Thymus (tissue), 11 donors: ENCODE data around the gene IGSF21. TPM values are rescaled to one million over a fixed set of nuclear protein-coding genes. Genes with fewer than 3 reads are reported as not detected.

Experiments
- DNase-seq, 9 donors: peaks; one replicate each; pipeline ENCODE4 v3.0.0-alpha.2; 2013; ENCODE audit warnings: low spot score in 9 of 9, low read depth in 6 of 9, missing footprints in 1 of 9
- H3K27ac ChIP-seq, 2 donors: one replicate each; pipeline ENCODE4 v1.5.1; 2013; ENCODE audit warnings: control low read depth in 1 of 2, low read depth in 1 of 2, low read length in 1 of 2, mild to moderate bottlenecking in 1 of 2, moderate library complexity in 1 of 2
- H3K27me3 ChIP-seq, 2 donors: one replicate each; pipeline ENCODE4 v1.5.1; 2013; ENCODE audit warnings: low read length in 1 of 2; ENCODE audit not compliant: control insufficient read depth in 2 of 2, insufficient read depth in 1 of 2
- H3K36me3 ChIP-seq, 2 donors: one replicate each; pipeline ENCODE4 v1.5.1; 2013; ENCODE audit warnings: low read length in 1 of 2, mild to moderate bottlenecking in 1 of 2, moderate library complexity in 1 of 2; ENCODE audit not compliant: control insufficient read depth in 2 of 2, insufficient read depth in 2 of 2
- H3K4me1 ChIP-seq, 2 donors: one replicate each; pipeline ENCODE4 v1.5.1; 2013; ENCODE audit warnings: low read length in 2 of 2; ENCODE audit not compliant: control insufficient read depth in 2 of 2, insufficient read depth in 2 of 2
- H3K4me3 ChIP-seq, 2 donors: one replicate each; pipeline ENCODE4 v1.5.1; 2013; ENCODE audit warnings: low read length in 2 of 2, control low read depth in 1 of 2, mild to moderate bottlenecking in 1 of 2
- H3K9me3 ChIP-seq, 2 donors: one replicate each; pipeline ENCODE4 v1.5.1; 2013; ENCODE audit warnings: low read length in 1 of 2, mild to moderate bottlenecking in 1 of 2; ENCODE audit not compliant: control insufficient read depth in 2 of 2, insufficient read depth in 1 of 2
- WGBS: extraction: QIAGEN DNeasy Blood & Tissue Kit; methylation state at CpG from one replicate; pipeline ENCODE4 v1.1.7; 2013; 5-methylcytosine and 5-hydroxymethylcytosine counted together
- polyA plus RNA-seq: library from polyadenylated mRNA; stranded (reverse); fragments of 200-250 nt; gene quantifications from one replicate; pipeline ENCODE4 v1.2.3, GENCODE V29; 2013
- total RNA-seq: library from RNA; stranded (reverse); fragments of 120-200 nt; gene quantifications from one replicate; pipeline ENCODE4 v1.2.4, GENCODE V29; 2013
- donor health status: healthy.

Gene IGSF21
- total and polyA plus RNA-seq, 2 donors: 0.85 to 2.1 TPM

DNA sequence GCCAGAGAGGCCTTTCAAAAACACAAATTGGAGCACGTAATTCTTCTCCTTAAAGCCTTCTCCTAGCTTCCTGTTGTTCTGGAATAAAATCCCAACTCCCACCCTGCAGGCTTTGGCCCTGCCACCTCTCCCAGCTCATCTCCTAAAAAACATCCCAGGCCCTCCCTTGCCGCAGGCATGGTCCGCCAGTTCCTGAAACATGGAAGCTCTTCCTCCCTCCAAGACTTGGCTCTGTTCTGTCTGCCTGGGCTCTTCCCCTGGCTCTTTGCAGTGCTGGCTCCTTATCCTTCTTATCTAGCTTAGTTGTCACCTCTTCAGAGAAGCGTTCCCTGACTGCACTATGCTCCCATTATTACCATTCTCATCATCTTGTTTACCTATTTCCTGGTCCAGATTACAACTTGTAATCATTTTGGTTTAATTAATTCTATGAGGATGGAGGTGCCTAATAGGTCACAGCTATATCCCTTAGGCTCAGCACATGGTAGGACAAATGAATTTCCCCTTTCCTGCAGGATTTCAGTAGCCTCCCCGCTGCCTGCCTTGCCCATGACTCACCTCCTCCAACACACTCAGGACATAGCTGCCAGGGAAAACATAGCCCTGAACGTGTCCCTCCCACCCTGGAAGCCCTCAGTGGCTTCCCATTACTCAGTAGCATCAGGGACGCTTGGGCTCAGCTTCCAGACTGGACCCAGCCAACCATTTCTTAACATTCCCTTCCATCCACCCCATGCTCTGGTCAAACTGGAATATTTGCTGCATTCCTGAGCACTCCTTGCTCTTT is 15.7 kb upstream of the IGSF21 start:
- 44% methylated on average over 7 of the region's 7 CpGs for WGBS
- H3K27me3 ChIP-seq: peaks cover 0 to 3% of the 10 kb centered on the region in 2 donors

DNA sequence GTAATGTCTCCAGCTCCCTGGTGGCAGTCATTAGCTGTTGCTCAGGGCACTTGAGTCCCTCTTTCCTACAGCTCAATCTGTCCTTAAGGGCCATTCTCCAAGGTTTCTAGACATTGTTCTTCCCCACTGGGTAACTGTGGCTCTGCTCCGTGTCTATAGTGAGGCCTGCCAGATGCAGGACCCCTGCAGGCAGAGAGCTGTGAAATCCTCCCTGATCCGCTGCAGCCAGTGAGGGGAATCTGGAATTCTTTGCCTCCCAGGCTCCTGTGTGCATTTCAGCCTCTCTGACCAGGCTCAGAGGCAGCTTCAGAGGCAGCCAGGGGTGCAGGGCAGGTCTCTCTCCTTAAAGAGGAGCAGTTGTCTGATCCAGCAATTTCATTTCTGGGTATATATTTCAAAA is 14.4 kb upstream of the IGSF21 start:
- WGBS: 45% methylated on average over 2 of the region's 2 CpGs
- no peak for DNase-seq
- no peak overlapping the region for H3K4me3 ChIP-seq
- H3K27me3 ChIP-seq: peaks cover 0 to 3% of the 10 kb centered on the region in 2 donors
- H3K4me1 ChIP-seq: no peaks in the 10 kb centered on the region
- no peaks in the 10 kb centered on the region for H3K36me3 ChIP-seq
- H3K9me3 ChIP-seq: no peaks in the 10 kb centered on the region
- no peak overlapping the region for H3K27ac ChIP-seq

More for the DNA sequence above, 15.7 kb upstream of the IGSF21 start:
- Histone ChIP-seq H3K4me3 (no peak overlapping the region), H3K27ac (no peak overlapping the region), H3K9me3 (no peaks in the 10 kb centered on the region), H3K4me1 (no peaks in the 10 kb centered on the region), H3K36me3 (no peaks in the 10 kb centered on the region)
- DNase-seq: no peak

DNA sequence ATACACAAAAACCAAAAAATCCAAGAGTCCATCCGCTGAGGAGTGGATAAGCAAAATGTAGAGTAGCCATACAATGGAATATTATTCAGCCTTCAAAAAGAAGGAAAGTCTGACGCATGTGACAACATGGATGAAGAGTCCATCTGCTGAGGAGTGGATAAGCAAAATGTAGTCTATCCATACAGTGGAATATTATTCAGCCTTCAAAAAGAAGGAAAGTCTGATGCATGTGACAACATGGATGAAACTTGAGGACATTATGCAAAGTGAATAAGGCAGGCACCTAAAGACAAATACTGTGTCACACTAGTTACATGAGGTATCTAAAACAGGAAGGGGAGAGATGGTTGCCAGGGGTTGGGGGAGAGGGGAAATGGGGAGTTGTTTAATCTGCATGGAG is 14.0 kb upstream of the IGSF21 start:
- Histone ChIP-seq H3K4me3 (no peak overlapping the region), H3K27ac (no peak overlapping the region), H3K27me3 (peaks cover 0 to 3% of the 10 kb centered on the region in 2 donors), H3K36me3 (no peaks in the 10 kb centered on the region), H3K9me3 (no peaks in the 10 kb centered on the region), H3K4me1 (no peaks in the 10 kb centered on the region)
- DNase-seq: no peak
- WGBS: 92% methylated on average over 2 of the region's 2 CpGs

DNA sequence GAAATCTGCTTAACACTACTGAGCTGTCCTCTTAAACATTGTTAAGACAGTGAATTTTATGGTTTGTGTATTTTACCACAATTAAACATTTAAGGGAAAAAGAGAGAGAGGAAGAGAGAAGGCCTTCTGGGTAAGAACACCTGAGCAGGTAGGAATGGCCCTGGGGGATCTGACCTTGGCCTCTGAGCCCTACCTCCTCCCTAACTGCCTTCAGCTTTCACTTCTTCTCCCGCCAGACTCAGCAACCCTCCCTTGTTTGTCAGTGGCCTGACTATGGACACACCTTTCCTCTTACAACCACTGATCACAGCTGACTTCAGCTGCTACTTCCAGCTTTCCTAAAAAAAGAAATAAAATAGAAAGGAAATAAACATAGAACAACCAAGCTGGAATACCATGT is 13.5 kb upstream of the IGSF21 start:
- no peak for DNase-seq
- WGBS: 97% methylated on average over 1 of the region's 1 CpG
- peaks cover 0 to 3% of the 10 kb centered on the region in 2 donors for H3K27me3 ChIP-seq

DNA sequence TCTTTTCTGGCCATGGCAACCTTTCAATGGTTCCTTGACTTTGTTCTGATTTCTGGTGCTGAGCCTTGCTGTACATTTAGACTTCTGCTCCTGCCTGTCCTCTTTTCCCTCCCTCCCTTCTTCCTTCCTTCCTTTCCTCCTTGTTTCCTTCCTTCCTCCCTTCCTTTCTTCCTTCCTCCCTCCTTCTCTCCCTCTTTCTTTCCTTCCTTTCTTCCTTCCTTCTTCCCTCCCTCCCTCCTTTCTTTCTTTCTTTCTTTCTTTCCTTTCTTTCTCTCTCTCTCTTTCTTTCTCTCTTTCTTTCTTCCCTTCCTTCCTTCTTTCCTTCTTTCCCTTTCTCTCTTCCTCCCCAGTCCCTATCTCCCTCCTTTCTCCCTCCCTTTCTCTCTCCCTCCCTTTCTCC is 10.4 kb upstream of the IGSF21 start:
- Histone ChIP-seq H3K27ac (no peak overlapping the region), H3K4me1 (no peaks in the 10 kb centered on the region), H3K9me3 (no peaks in the 10 kb centered on the region), H3K36me3 (no peaks in the 10 kb centered on the region), H3K27me3 (peaks cover 0 to 3% of the 10 kb centered on the region in 2 donors), H3K4me3 (no peak overlapping the region)
- DNase-seq: no peak

More for the DNA sequence above, 13.5 kb upstream of the IGSF21 start:
- H3K4me1 ChIP-seq: no peaks in the 10 kb centered on the region
- no peaks in the 10 kb centered on the region for H3K36me3 ChIP-seq
- no peaks in the 10 kb centered on the region for H3K9me3 ChIP-seq
- no peak overlapping the region for H3K27ac ChIP-seq
- H3K4me3 ChIP-seq: no peak overlapping the region

DNA sequence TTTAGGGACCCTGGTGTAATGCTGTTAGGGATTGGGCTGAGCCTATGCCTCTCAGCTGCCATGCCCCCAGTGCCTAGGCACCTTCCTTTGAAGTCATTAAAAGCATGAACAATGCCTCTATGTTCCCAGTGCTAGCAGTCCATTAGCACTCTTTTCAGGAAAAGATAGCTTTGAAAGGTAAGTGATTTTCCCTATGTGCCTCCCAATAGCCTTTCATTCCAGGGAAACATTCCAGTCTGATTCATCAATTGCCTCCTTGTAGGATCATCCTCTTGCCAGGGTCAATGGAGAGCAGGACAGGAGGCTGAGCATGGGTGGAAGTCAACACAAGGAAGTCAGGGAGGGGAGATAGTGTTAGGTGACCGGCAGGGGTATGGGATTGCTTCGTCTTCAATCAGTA is 8.6 kb upstream of the IGSF21 start:
- Histone ChIP-seq H3K4me1 (no peaks in the 10 kb centered on the region), H3K27me3 (peaks cover 0 to 3% of the 10 kb centered on the region in 2 donors), H3K4me3 (no peak overlapping the region), H3K36me3 (no peaks in the 10 kb centered on the region), H3K9me3 (no peaks in the 10 kb centered on the region), H3K27ac (no peak overlapping the region)
- no peak for DNase-seq
- WGBS: 60% methylated on average over 2 of the region's 2 CpGs

DNA sequence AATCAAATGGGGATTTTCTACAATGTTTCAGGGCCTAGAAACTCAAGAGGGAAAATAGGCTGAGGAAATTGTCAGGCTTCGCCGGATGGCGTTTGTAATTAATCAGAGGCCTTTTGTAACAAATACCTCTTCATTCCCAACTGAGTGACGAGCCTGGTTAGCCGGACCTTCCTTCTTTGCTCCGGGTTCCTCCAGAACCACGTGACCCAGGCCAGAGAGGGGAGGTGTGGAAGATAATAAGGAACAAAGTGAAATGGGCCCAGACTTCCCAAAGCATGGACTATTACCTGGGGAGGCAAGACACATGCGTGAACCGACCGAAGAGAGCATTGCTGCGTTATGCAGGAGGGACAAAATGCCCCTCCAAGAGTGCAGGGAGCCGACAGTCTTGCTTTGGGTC is 7.5 kb upstream of the IGSF21 start:
- Histone ChIP-seq H3K36me3 (no peaks in the 10 kb centered on the region), H3K27ac (no peak overlapping the region), H3K9me3 (no peaks in the 10 kb centered on the region), H3K4me1 (no peaks in the 10 kb centered on the region), H3K4me3 (no peak overlapping the region), H3K27me3 (no peaks in the 10 kb centered on the region)
- DNase-seq: no peak
- 81% methylated on average over 12 of the region's 12 CpGs for WGBS

DNA sequence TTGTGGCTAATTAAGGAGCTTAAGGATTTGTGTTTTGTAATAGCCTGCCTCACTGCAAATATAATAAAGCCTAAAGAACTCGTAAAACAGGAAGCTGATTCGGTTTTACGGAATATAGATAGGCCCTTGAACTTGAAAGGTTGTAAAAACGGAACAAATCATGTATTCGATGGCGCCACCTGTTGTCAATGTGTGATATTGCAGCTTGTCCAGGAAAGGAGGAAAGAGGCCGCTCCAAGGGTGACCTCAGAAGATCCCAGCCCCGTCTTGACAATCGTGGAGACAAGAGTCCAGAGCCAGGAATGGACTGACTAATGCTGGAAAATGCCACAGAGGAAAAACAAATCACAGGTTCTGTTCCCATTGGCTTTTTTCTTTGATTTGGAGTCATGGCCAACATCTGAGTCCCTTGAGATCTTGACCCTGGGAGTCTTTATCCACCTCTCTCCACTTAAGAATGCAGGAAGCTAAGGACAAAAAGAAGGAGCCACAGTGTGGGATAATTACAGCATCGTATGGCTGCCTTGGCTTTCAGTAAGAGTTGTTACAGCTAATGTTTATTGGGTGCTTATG is 7.0 kb upstream of the IGSF21 start:
- no peaks in the 10 kb centered on the region for H3K9me3 ChIP-seq
- H3K4me3 ChIP-seq: no peak overlapping the region
- H3K36me3 ChIP-seq: no peaks in the 10 kb centered on the region
- H3K4me1 ChIP-seq: no peaks in the 10 kb centered on the region
- H3K27ac ChIP-seq: no peak overlapping the region
- WGBS: 4% methylated on average over 10 of the region's 10 CpGs
- DNase-seq: peak; percentile 4 to 41 (median 18)
- peaks cover 0 to 1% of the 10 kb centered on the region in 2 donors for H3K27me3 ChIP-seq

DNA sequence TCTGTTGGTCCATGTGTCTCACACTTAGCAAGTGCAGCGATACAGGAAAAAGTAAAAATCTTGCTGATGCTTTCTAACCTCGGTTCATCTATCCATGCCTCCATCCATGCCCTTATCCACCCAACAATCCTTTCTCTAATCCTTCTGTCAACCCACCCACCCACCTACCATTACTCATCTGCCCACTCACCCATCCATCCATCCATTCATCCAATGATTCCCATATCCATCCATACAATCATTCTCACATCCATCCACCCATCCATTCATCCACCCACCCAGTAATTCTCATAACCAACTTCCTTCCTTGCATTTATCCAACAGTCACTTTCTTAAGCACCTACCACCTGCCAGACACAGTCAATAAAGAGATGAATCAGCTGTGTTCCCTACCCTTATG is 6.1 kb upstream of the IGSF21 start:
- Histone ChIP-seq H3K9me3 (no peaks in the 10 kb centered on the region), H3K36me3 (no peaks in the 10 kb centered on the region), H3K4me3 (no peak overlapping the region), H3K4me1 (no peaks in the 10 kb centered on the region), H3K27me3 (peaks cover 5 to 9% of the 10 kb centered on the region in 2 donors), H3K27ac (no peak overlapping the region)
- 95% methylated on average over 2 of the region's 2 CpGs for WGBS
- DNase-seq: no peak
